ENCODE data around the gene GAPT.

DNA sequence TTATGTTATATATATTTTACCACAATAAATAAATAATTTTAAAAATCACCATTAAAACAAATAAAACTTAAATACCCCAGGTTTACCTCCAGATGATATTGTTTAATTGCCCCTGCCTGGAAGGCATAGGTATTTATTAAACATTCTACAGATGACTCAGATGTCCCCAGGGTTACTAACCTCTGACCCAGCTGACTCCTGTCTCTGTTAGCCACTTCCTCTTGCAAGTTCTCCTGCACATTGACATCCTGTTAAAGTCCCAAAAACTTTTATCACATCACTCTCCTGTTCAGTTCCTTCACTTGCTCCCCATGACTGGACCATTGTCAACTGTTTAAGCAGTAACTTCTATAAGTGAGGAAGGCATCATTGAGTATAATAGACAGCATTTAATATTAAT, 54.7 kb downstream of the GAPT start:
- TF ChIP-seq CTCF (conservative IDR thresholded peaks at IDR 0.05 in 1 of 2, IDR thresholded peaks at IDR 0.05 in 1 of 2; ENCODE audit: low read depth in 1 of 2, low read length in 2 of 2) (no peak), EZH2 (IDR thresholded peaks at IDR 0.05; ENCODE audit: low read length, missing control alignments) (no peak)
